GM12874 (cell line): Measurements from ENCODE around the gene SLC23A1.

Source experiments
- CTCF ChIP-seq: IDR thresholded peaks from 2 replicates; pipeline ENCODE4 v1.5.1; 2011; ENCODE audit warnings: low read depth, mild to moderate bottlenecking, control low read depth, low read length, moderate library complexity; ENCODE audit not compliant: insufficient read depth

SLC23A1 gene

GRCh38 chr5:139343476-139343875 is 39.6 kb downstream of the SLC23A1 start:
- no peak for TF ChIP-seq CTCF

GRCh38 chr5:139342423-139342723 is 40.7 kb downstream of the SLC23A1 start:
- no peak for TF ChIP-seq CTCF

GRCh38 chr5:139341689-139342422 is 41.2 kb downstream of the SLC23A1 start, which contains the start of gene PAIP2:
Gene PAIP2, plus strand, starts transcription at chr5:139341854. Its CDS starts 21,931 bp downstream, at chr5:139363785.
- peak; percentile 84 for TF ChIP-seq CTCF

- no peak for TF ChIP-seq CTCF
Observed at GRCh38 chr5:139341187-139341688, 41.9 kb downstream of the SLC23A1 start.

GRCh38 chr5:139340051-139340450 is 43.0 kb downstream of the SLC23A1 start:
- no peak for TF ChIP-seq CTCF

GRCh38 chr5:139335811-139336210 is 47.3 kb downstream of the SLC23A1 start:
- TF ChIP-seq CTCF: no peak
